K562 (cell line): Measurements from ENCODE around the gene ECE2. TPM values are rescaled to one million over a fixed set of nuclear protein-coding genes. Genes with fewer than 3 reads are reported as not detected.

Experiments used
- CHCHD3 ChIP-seq: fragments of 250-450 bp; sonication (Bioruptor Pico); IDR thresholded peaks from 2 replicates; pipeline ENCODE4 v2.1.2; 2022; ENCODE audit warnings: mild to moderate bottlenecking
- CSDE1 ChIP-seq, 2 experiments: fragments of 450-650 bp; IDR thresholded peaks; 2 replicates each; pipeline ENCODE4 v1.6.1; 2016; ENCODE audit warnings: mild to moderate bottlenecking in 1 of 2
- E2F5 ChIP-seq: sonication (generic); formaldehyde crosslinking; IDR thresholded peaks from 2 replicates; pipeline ENCODE4 v1.8.0; 2022; ENCODE audit warnings: mild to moderate bottlenecking, missing genetic modification reagents
- HNRNPLL ChIP-seq: fragments of 200-400 bp; formaldehyde crosslinking; IDR thresholded peaks from 2 replicates; pipeline ENCODE4 v1.6.1; 2017; ENCODE audit warnings: low read length, low read depth, mild to moderate bottlenecking; ENCODE audit not compliant: poor library complexity, severe bottlenecking
- HSF4 ChIP-seq: fragments of 250-450 bp; sonication (Bioruptor Pico); IDR thresholded peaks from 2 replicates; pipeline ENCODE4 v2.1.2; 2022; ENCODE audit warnings: mild to moderate bottlenecking, moderate library complexity, borderline replicate concordance
- MYC ChIP-seq, 2 experiments: fragments of 250-450 bp in 1 of 2; sonication (Bioruptor Pico) in 1 of 2; IDR thresholded peaks; 2 replicates each; pipeline versions ENCODE4 v1.5.1 to v1.6.1; 2012 to 2021; ENCODE audit warnings: low read depth in 2 of 2, borderline replicate concordance in 1 of 2, improper control_type of control experiment in 1 of 2, low read length in 1 of 2, mild to moderate bottlenecking in 1 of 2, moderate library complexity in 1 of 2
- PURB ChIP-seq: sonication (generic); formaldehyde crosslinking; IDR thresholded peaks from 2 replicates; pipeline ENCODE4 v1.9.0; 2021; ENCODE audit warnings: low read depth, mild to moderate bottlenecking, missing genetic modification reagents
- SMARCC2 ChIP-seq: fragments of 450-650 bp; IDR thresholded peaks from 2 replicates; pipeline ENCODE4 v1.6.1; 2017; ENCODE audit warnings: antibody characterized with exemption, moderate library complexity, mild to moderate bottlenecking, low read depth
- STAT5B ChIP-seq: fragments of 250-450 bp; sonication (Bioruptor Pico); IDR thresholded peaks from 2 replicates; pipeline ENCODE4 v1.8.0; 2021; ENCODE audit warnings: mild to moderate bottlenecking, inconsistent platforms
- TBP ChIP-seq: optimal IDR thresholded peaks from 2 replicates; pipeline ENCODE3; 2011; ENCODE audit warnings: low read depth, low read length, improper control_type of control experiment
- ZC3H4 ChIP-seq: sonication (generic); formaldehyde crosslinking; IDR thresholded peaks from 2 replicates; pipeline ENCODE4 v1.9.0; 2021; ENCODE audit warnings: missing genetic modification reagents, borderline replicate concordance
- ZNF133 ChIP-seq: fragments of 250-450 bp; sonication (Bioruptor Pico); IDR thresholded peaks from 2 replicates; pipeline ENCODE4 v1.4.0; 2020; ENCODE audit warnings: mild to moderate bottlenecking
- ZNF282 ChIP-seq: sonication (generic); formaldehyde crosslinking; IDR thresholded peaks from 2 replicates; pipeline ENCODE4 v1.8.1; 2023; ENCODE audit warnings: missing genetic modification reagents
- polyA plus RNA-seq, 8 experiments: library from polyadenylated mRNA; depleted of rRNA in 4 of 8; stranded (reverse) in 5 of 8; unstranded in 3 of 8; fragments of >200 nt; fragmentation: Nextera tagmentation in 2 of 8; fragmentation: Illumina TruSeq in 1 of 8; extraction: Ambion mirVana in 2 of 8; extraction: Trizol in 1 of 8; gene quantifications; 2 replicates each; pipeline versions ENCODE4 v1.2.1 to v1.2.3, GENCODE V29; 2011 to 2014; ENCODE audit warnings: inconsistent platforms in 1 of 8, missing spikeins in 1 of 8
- total RNA-seq, 7 experiments: library from RNA; depleted of rRNA in 6 of 7; stranded (reverse); fragments of >200 nt in 6 of 7; fragmentation: Illumina TruSeq in 2 of 7; extraction: Trizol in 2 of 7; gene quantifications; 2 replicates each; pipeline versions ENCODE4 v1.2.1 to v1.2.3, GENCODE V29; 2011 to 2021; ENCODE audit warnings: low replicate concordance in 1 of 7
- TF ChIP-seq, protein P1 (sequence below): fragments of 450-650 bp; formaldehyde crosslinking; IDR thresholded peaks from 2 replicates; pipeline ENCODE4 v1.4.0; 2020; ENCODE audit warnings: mild to moderate bottlenecking, mixed read lengths
- TF ChIP-seq, protein P2 (sequence below): fragments of 200-800 bp; sonication (Bioruptor generic); IDR thresholded peaks from 2 replicates; pipeline ENCODE4 v1.6.1; 2017; ENCODE audit warnings: missing genetic modification characterization, missing compliant biosample characterization
- TF ChIP-seq, protein P3 (sequence below): fragments of 250-450 bp; sonication (Bioruptor Pico); IDR thresholded peaks from 2 replicates; pipeline ENCODE4 v1.8.0; 2021; ENCODE audit warnings: mild to moderate bottlenecking, moderate library complexity
- TF ChIP-seq, protein P4 (sequence below): fragments of 200-400 bp; formaldehyde crosslinking; IDR thresholded peaks from 2 replicates; pipeline ENCODE4 v1.6.1; 2017; ENCODE audit warnings: mild to moderate bottlenecking, low read depth, low read length, moderate library complexity

The ECE2 gene
- total and polyA plus RNA-seq, 9 of the 15 experiments (the other 6 are each of a cell fraction or from before 2014, with no cell fraction given) = not detected

DNA sequence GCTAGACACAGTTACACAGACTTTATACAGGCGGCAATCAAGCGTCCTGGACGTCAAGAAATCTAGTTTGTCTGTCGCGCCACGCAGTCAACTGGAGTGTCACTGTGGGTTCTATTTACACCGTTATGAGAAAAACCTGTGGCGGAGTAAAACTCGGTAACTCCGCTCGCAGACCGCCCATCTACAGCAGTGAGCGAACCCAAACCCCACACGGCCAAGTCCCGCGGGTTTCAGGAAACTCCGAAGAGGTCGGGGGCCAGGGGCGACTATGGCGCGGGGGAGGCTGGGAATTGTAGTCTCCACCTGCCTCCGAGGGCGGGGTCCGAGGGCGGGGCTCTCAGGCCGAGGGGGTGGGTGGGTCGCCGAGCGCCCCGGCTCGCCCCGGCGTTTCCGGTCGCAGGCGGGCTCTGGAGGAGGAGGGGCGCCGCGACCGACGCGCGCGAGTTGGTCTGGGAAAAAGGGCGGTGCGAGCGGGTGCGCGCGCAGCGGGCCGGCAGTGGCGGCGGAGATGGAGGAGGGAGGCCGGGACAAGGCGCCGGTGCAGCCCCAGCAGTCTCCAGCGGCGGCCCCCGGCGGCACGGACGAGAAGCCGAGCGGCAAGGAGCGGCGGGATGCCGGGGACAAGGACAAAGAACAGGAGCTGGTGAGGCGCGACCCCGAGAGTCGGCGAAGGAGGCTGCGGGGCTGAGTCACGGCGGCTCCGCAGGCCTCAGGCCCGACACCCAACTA is 23.1 kb downstream of the ECE2 start, which contains the start of gene PSMD2 (continued):
- TF ChIP-seq, protein P1, sequence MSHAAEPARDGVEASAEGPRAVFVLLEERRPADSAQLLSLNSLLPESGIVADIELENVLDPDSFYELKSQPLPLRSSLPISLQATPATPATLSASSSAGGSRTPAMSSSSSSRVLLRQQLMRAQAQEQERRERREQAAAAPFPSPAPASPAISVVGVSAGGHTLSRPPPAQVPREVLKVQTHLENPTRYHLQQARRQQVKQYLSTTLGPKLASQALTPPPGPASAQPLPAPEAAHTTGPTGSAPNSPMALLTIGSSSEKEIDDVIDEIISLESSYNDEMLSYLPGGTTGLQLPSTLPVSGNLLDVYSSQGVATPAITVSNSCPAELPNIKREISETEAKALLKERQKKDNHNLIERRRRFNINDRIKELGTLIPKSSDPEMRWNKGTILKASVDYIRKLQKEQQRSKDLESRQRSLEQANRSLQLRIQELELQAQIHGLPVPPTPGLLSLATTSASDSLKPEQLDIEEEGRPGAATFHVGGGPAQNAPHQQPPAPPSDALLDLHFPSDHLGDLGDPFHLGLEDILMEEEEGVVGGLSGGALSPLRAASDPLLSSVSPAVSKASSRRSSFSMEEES = no peak
- no peak for TF ChIP-seq CHCHD3 (CRISPR knock-in tag)
- peak; percentile 82 for TF ChIP-seq TBP
- TF ChIP-seq, protein P2, sequence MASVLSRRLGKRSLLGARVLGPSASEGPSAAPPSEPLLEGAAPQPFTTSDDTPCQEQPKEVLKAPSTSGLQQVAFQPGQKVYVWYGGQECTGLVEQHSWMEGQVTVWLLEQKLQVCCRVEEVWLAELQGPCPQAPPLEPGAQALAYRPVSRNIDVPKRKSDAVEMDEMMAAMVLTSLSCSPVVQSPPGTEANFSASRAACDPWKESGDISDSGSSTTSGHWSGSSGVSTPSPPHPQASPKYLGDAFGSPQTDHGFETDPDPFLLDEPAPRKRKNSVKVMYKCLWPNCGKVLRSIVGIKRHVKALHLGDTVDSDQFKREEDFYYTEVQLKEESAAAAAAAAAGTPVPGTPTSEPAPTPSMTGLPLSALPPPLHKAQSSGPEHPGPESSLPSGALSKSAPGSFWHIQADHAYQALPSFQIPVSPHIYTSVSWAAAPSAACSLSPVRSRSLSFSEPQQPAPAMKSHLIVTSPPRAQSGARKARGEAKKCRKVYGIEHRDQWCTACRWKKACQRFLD (CRISPR knock-in tag) = 0 out of 2 replicates have a peak, but pooled peaks have one; percentile 45
- TF ChIP-seq ZC3H4 (CRISPR knock-in tag) = no peak
- 0 out of 2 replicates have a peak, but pooled peaks have one; percentile 23 for TF ChIP-seq SMARCC2
- no peak for TF ChIP-seq ZNF133 (CRISPR knock-in tag)
- no peak for TF ChIP-seq PURB (CRISPR knock-in tag)
- TF ChIP-seq STAT5B = no peak
- TF ChIP-seq E2F5 (CRISPR knock-in tag) = 0 out of 2 replicates have a peak, but pooled peaks have one; percentile 58
- TF ChIP-seq HNRNPLL = no peak
- TF ChIP-seq, protein P3, sequence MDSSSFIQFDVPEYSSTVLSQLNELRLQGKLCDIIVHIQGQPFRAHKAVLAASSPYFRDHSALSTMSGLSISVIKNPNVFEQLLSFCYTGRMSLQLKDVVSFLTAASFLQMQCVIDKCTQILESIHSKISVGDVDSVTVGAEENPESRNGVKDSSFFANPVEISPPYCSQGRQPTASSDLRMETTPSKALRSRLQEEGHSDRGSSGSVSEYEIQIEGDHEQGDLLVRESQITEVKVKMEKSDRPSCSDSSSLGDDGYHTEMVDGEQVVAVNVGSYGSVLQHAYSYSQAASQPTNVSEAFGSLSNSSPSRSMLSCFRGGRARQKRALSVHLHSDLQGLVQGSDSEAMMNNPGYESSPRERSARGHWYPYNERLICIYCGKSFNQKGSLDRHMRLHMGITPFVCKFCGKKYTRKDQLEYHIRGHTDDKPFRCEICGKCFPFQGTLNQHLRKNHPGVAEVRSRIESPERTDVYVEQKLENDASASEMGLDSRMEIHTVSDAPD (CRISPR knock-in tag) = no peak
- no peak for TF ChIP-seq ZNF282
- TF ChIP-seq MYC (IDR thresholded peaks at IDR 0.05; ENCODE audit: low read depth, low read length) = peak; percentile 60; the same call in 1 of the 2 replicates
- TF ChIP-seq MYC (CRISPR knock-in tag; IDR thresholded peaks at IDR 0.05; ENCODE audit: borderline replicate concordance, low read depth) = no peak
- TF ChIP-seq, protein P4, sequence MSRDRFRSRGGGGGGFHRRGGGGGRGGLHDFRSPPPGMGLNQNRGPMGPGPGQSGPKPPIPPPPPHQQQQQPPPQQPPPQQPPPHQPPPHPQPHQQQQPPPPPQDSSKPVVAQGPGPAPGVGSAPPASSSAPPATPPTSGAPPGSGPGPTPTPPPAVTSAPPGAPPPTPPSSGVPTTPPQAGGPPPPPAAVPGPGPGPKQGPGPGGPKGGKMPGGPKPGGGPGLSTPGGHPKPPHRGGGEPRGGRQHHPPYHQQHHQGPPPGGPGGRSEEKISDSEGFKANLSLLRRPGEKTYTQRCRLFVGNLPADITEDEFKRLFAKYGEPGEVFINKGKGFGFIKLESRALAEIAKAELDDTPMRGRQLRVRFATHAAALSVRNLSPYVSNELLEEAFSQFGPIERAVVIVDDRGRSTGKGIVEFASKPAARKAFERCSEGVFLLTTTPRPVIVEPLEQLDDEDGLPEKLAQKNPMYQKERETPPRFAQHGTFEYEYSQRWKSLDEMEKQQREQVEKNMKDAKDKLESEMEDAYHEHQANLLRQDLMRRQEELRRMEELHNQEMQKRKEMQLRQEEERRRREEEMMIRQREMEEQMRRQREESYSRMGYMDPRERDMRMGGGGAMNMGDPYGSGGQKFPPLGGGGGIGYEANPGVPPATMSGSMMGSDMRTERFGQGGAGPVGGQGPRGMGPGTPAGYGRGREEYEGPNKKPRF = no peak
- TF ChIP-seq HSF4 (CRISPR knock-in tag) = no peak
- TF ChIP-seq CSDE1 (IDR thresholded peaks at IDR 0.05) = no peak
